ENCODE results near the gene OCSTAMP. TPM values are rescaled to one million over a fixed set of nuclear protein-coding genes. Genes with fewer than 3 reads are reported as not detected.
A peak's percentile ranks its signal among the peaks of the same experiment; 100 is the strongest.

Gene OCSTAMP
- total RNA-seq, 2 experiments from 2014 or later = 0.14 to 0.19 TPM

GRCh38 chr20:46583411-46584214, 33.2 kb upstream of the OCSTAMP start:
- intact Hi-C loops (cut with DNase I, micrococcal nuclease) = no loop called here
- POLR2A ChIA-PET = no interaction called here
- H3K9me3 Mint-ChIP-seq (ENCODE audit: low read depth) = no peaks in the 10 kb centered on the region
- no peaks in the 10 kb centered on the region for H3K4me1 Mint-ChIP-seq
- CTCF ChIA-PET = no interaction called here
- peaks cover 7% of the 10 kb centered on the region for H3K27me3 Mint-ChIP-seq
- DNase-seq = no peak
- H3K4me3 Mint-ChIP-seq = no peak overlapping the region
- ATAC-seq = no peak
- H3K27ac Mint-ChIP-seq = no peak overlapping the region
- H3K36me3 Mint-ChIP-seq (ENCODE audit: low read depth) = no peaks in the 10 kb centered on the region

- H3K36me3 Mint-ChIP-seq (ENCODE audit: low read depth) = no peaks in the 10 kb centered on the region
- DNase-seq (no peak), ATAC-seq (no peak)
- intact Hi-C loops (cut with DNase I, micrococcal nuclease) = no loop called here
- no peaks in the 10 kb centered on the region for H3K9me3 Mint-ChIP-seq (ENCODE audit: low read depth)
- no peak overlapping the region for H3K4me3 Mint-ChIP-seq
- H3K27me3 Mint-ChIP-seq = peaks cover 7% of the 10 kb centered on the region
- no peaks in the 10 kb centered on the region for H3K4me1 Mint-ChIP-seq
- CTCF ChIA-PET = interaction anchor here (1.0 kb wide), 1 partner anchor 9 kb away, joined by 3 read pairs; no protein-coding TSS in a partner anchor
- POLR2A ChIA-PET = no interaction called here
- H3K27ac Mint-ChIP-seq = no peak overlapping the region
Measured at GRCh38 chr20:46582648-46583047, 32.2 kb upstream of the OCSTAMP start.

- ChIA-PET CTCF (interaction anchor here (1.0 kb wide), 1 partner anchor 8 kb away, joined by 3 read pairs; no protein-coding TSS in a partner anchor), POLR2A (no interaction called here)
- Mint-ChIP-seq H3K4me1 (no peaks in the 10 kb centered on the region), H3K36me3 (ENCODE audit: low read depth) (no peaks in the 10 kb centered on the region), H3K9me3 (ENCODE audit: low read depth) (no peaks in the 10 kb centered on the region), H3K4me3 (no peak overlapping the region), H3K27ac (no peak overlapping the region), H3K27me3 (peaks cover 7% of the 10 kb centered on the region)
- ATAC-seq (no peak), DNase-seq (no peak)
- intact Hi-C loops (cut with DNase I, micrococcal nuclease) = no loop called here
Measured at GRCh38 chr20:46581391-46581790, 30.9 kb upstream of the OCSTAMP start.

- POLR2A ChIA-PET = no interaction called here
- DNase-seq (no peak), ATAC-seq (no peak)
- H3K36me3 Mint-ChIP-seq (ENCODE audit: low read depth) = no peaks in the 10 kb centered on the region
- intact Hi-C loops (cut with DNase I, micrococcal nuclease) = no loop called here
- H3K4me3 Mint-ChIP-seq = no peak overlapping the region
- no peak overlapping the region for H3K27ac Mint-ChIP-seq
- CTCF ChIA-PET = no interaction called here
- peaks cover 7% of the 10 kb centered on the region for H3K27me3 Mint-ChIP-seq
- no peaks in the 10 kb centered on the region for H3K4me1 Mint-ChIP-seq
- no peaks in the 10 kb centered on the region for H3K9me3 Mint-ChIP-seq (ENCODE audit: low read depth)
Measured at GRCh38 chr20:46580613-46581205, 30.3 kb upstream of the OCSTAMP start.

GRCh38 chr20:46578745-46579144, 28.3 kb upstream of the OCSTAMP start:
- no peaks in the 10 kb centered on the region for H3K9me3 Mint-ChIP-seq (ENCODE audit: low read depth)
- CTCF ChIA-PET = no interaction called here
- H3K36me3 Mint-ChIP-seq (ENCODE audit: low read depth) = no peaks in the 10 kb centered on the region
- no peak overlapping the region for H3K27ac Mint-ChIP-seq
- intact Hi-C loops (cut with DNase I, micrococcal nuclease) = no loop called here
- DNase-seq (no peak), ATAC-seq (no peak)
- no peaks in the 10 kb centered on the region for H3K4me1 Mint-ChIP-seq
- no peak overlapping the region for H3K4me3 Mint-ChIP-seq
- POLR2A ChIA-PET = no interaction called here
- H3K27me3 Mint-ChIP-seq = peaks cover 9% of the 10 kb centered on the region

DNA sequence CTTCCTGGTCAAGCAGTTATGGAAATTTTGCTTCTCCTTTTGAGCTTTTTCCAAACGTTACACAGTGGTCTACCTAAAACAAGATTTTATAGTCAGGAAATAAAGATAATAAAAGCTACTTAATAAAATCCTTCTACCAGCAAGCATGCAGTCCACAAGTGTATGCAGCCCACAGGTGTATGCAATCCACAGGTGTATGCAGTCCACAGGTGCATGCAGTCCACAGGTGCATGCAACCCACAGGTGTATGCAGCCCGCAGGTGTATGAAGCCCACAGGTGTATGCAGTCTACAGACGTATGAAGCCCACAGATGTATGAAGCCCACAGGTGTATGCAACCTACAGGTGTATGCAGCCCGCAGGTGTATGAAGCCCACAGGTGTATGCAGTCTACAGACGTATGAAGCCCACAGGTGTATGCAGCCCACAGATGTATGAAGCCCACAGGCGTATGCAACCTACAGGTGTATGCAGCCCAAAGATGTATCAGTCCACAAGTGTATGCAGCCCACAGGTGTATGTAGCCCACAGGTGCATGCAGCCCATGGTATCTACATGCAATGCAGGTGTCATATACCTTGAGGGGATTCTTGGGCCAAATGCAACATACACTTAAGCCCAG, 26.4 kb upstream of the OCSTAMP start:
- Mint-ChIP-seq H3K4me1 (no peaks in the 10 kb centered on the region), H3K36me3 (ENCODE audit: low read depth) (no peaks in the 10 kb centered on the region), H3K27me3 (peaks cover 11% of the 10 kb centered on the region), H3K4me3 (no peak overlapping the region), H3K9me3 (ENCODE audit: low read depth) (no peaks in the 10 kb centered on the region), H3K27ac (no peak overlapping the region)
- intact Hi-C loops (cut with DNase I, micrococcal nuclease) = no loop called here
- ChIA-PET CTCF (no interaction called here), POLR2A (no interaction called here)
- no peak for ATAC-seq
- no peak for DNase-seq

DNA sequence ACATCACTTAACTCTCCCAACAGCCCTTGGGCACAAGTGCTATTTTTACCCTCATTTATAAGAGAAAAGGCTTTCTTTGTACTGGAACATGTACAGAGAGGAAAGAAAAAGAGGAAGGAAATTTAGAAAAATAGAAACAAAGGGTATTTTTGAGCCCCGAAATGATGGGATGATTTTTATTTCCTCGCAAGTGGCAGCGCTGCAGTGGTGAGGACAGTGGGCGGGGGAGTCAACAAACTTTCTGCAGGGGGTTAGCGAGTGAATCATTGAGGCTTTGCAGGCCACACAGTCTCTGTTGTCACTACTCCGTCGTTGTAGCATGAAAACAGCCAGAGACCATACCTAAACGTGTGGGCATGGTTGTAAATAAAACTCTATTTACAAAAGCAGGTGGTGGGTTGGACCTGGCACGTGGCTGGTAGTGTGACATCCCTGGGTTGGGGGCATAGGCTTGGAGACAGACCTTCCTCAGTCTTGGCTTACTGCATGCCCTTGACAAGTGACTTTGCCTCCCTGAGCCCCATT, 25.5 kb upstream of the OCSTAMP start:
- POLR2A ChIA-PET = no interaction called here
- peak; percentile 30 for DNase-seq
- peak; percentile 55 for ATAC-seq
- H3K4me3 Mint-ChIP-seq = no peak overlapping the region
- intact Hi-C loops (cut with DNase I, micrococcal nuclease) = no loop called here
- H3K36me3 Mint-ChIP-seq (ENCODE audit: low read depth) = no peaks in the 10 kb centered on the region
- H3K9me3 Mint-ChIP-seq (ENCODE audit: low read depth) = no peaks in the 10 kb centered on the region
- H3K4me1 Mint-ChIP-seq = no peaks in the 10 kb centered on the region
- H3K27ac Mint-ChIP-seq = no peak overlapping the region
- CTCF ChIA-PET = no interaction called here
- H3K27me3 Mint-ChIP-seq = peaks cover 8% of the 10 kb centered on the region

DNA sequence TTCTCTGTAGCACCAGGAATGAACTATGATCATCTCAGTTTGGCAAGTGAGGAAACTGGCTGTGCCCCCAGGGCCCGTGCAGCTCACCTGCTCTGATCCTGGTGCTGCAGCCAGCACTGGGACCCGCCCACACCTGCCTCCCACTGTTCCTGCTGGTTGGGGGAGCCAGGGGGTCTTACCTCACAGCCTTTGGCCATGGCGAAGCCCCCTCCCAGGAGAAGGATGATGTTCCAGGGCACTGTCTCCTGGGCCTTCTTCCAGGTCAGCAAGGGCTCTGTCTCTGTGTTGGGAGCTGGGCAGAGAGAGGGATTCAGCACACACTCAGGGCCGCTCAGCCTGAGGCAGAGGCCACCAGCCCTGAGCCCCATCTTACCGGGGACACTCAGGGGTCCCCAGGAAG, 24.9 kb upstream of the OCSTAMP start:
- H3K27me3 Mint-ChIP-seq = peaks cover 5% of the 10 kb centered on the region
- H3K27ac Mint-ChIP-seq = no peak overlapping the region
- H3K9me3 Mint-ChIP-seq (ENCODE audit: low read depth) = no peaks in the 10 kb centered on the region
- no peak overlapping the region for H3K4me3 Mint-ChIP-seq
- CTCF ChIA-PET = no interaction called here
- DNase-seq (no peak), ATAC-seq (no peak)
- POLR2A ChIA-PET = no interaction called here
- intact Hi-C loops (cut with DNase I, micrococcal nuclease) = no loop called here
- H3K4me1 Mint-ChIP-seq = no peaks in the 10 kb centered on the region
- no peaks in the 10 kb centered on the region for H3K36me3 Mint-ChIP-seq (ENCODE audit: low read depth)

DNA sequence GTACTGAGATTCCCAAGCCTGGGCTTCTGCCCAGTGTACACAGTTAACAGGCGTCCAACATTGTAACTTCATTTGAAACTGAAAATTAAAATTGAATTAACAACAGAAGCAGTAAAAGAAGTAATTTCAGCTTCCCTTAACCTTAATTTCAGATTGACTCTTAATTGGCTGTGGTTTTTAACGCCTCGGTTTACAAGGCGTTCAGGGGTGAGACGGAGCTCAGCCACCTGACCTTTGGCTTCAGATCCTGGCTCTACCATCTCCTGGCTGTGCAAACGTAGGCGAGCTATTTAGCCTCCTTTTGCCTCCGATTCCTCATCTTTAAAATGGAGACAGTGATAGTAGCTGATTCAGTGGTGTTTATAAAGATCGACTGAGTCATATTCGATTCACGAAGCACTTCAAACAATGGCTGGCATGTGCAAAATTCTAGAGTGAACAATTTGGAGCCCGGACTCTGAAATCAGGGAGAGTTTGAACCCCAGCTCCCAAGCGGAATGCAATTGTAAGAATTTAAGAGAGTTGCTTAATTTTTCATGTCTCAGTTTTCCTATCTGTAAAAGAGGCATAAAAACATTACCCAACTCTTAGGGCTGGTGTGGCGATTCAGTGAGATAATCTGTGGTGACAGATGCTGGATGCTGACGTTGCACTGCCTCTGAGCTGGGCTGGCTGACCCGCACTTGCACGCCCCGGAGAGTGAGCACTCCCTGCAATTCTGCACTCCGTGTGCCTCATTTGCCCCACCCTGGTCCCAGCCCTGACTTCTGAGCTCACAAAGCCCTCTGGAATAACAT, 23.5 kb upstream of the OCSTAMP start:
- H3K27me3 Mint-ChIP-seq = peaks cover 8% of the 10 kb centered on the region
- H3K36me3 Mint-ChIP-seq (ENCODE audit: low read depth) = no peaks in the 10 kb centered on the region
- POLR2A ChIA-PET = no interaction called here
- DNase-seq (no peak), ATAC-seq (no peak)
- H3K4me1 Mint-ChIP-seq = no peaks in the 10 kb centered on the region
- intact Hi-C loops (cut with DNase I, micrococcal nuclease) = no loop called here
- CTCF ChIA-PET = interaction anchor here (0.6 to 1.8 kb wide), 4 partner anchors 8 to 697 kb away, joined by 3 to 5 read pairs (median 4); no protein-coding TSS in a partner anchor
- no peak overlapping the region for H3K27ac Mint-ChIP-seq
- H3K9me3 Mint-ChIP-seq (ENCODE audit: low read depth) = no peaks in the 10 kb centered on the region
- H3K4me3 Mint-ChIP-seq = no peak overlapping the region

DNA sequence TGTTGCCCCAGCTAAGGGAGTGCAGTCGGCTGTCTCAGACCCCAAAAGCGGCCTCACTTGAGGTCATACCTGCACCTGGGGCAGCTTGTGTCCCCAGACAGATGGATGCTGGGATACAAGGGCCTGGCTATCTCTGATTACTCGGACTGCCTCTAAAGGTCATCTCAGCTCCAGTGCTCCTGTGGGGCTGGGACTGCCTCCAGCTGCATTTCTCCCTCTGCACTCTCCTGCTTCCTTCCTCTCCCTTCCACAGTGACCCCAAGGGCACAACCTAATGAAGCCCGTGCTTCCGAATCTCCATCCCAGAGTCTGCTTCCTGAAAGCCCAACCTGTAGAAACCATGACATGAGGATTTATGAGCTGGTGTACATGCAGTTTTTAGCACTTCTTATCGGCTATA, 22.8 kb upstream of the OCSTAMP start:
- no peak for DNase-seq
- no peak overlapping the region for H3K4me3 Mint-ChIP-seq
- CTCF ChIA-PET = interaction anchor here (0.6 to 1.8 kb wide), 5 partner anchors 9 to 698 kb away, joined by 3 to 5 read pairs (median 4); no protein-coding TSS in a partner anchor
- H3K36me3 Mint-ChIP-seq (ENCODE audit: low read depth) = no peaks in the 10 kb centered on the region
- POLR2A ChIA-PET = no interaction called here
- peaks cover 6% of the 10 kb centered on the region for H3K27me3 Mint-ChIP-seq
- H3K4me1 Mint-ChIP-seq = no peaks in the 10 kb centered on the region
- no peak overlapping the region for H3K27ac Mint-ChIP-seq
- no peak for ATAC-seq
- H3K9me3 Mint-ChIP-seq (ENCODE audit: low read depth) = no peaks in the 10 kb centered on the region
- intact Hi-C loops (cut with DNase I, micrococcal nuclease) = no loop called here

- POLR2A ChIA-PET = no interaction called here
- Mint-ChIP-seq H3K27ac (no peak overlapping the region), H3K27me3 (peaks cover 6% of the 10 kb centered on the region), H3K36me3 (ENCODE audit: low read depth) (no peaks in the 10 kb centered on the region), H3K9me3 (ENCODE audit: low read depth) (no peaks in the 10 kb centered on the region), H3K4me1 (no peaks in the 10 kb centered on the region), H3K4me3 (no peak overlapping the region)
- intact Hi-C loops (cut with DNase I, micrococcal nuclease) = no loop called here
- no peak for DNase-seq
- no peak for ATAC-seq
- CTCF ChIA-PET = interaction anchor here (0.7 to 1.8 kb wide), 4 partner anchors 9 to 584 kb away, joined by 3 to 5 read pairs (median 4); no protein-coding TSS in a partner anchor
Measured at GRCh38 chr20:46572790-46573189, 22.3 kb upstream of the OCSTAMP start.

Measured in activated CD4-positive, alpha-beta T cell treated with anti-CD3 and anti-CD28 coated beads for 36 hours (primary cell).